H1 (cell line): Measurements from ENCODE around the gene ACKR3. TPM values are rescaled to one million over a fixed set of nuclear protein-coding genes. Genes with fewer than 3 reads are reported as not detected.

ENCODE experiments used
- CTCF ChIA-PET: fragments of 300-600 bp; sonication (Branson Sonifier 250); formaldehyde crosslinking; loops from one replicate; lab custom pipeline; 2021; ENCODE audit not compliant: partially characterized antibody; lab: Charles Lee
- POLR2A ChIA-PET: fragments of 300-600 bp; sonication (Branson Sonifier 250); formaldehyde crosslinking; loops from one replicate; lab custom pipeline; 2021; ENCODE audit warnings: inconsistent platforms; ENCODE audit not compliant: partially characterized antibody; lab: Charles Lee
- DNase-seq, 2 experiments: peaks; one replicate each; pipeline versions ENCODE4 v3.0.0 to v3.0.0-alpha.2; 2010 to 2022; ENCODE audit warnings: low spot score in 2 of 2, low read depth in 1 of 2, mixed read lengths in 1 of 2
- FAIRE-seq: peaks from 2 replicates; lab custom pipeline; 2011; peaks lifted over from hg19 to GRCh38; lab: Jason Lieb, UNC
- H2AFZ ChIP-seq: 2 replicates; pipeline ENCODE4 v1.8.1; 2012; ENCODE audit warnings: low read length, inconsistent platforms
- H2AK5ac ChIP-seq: 2 replicates; pipeline ENCODE4 v1.6.1; 2013; ENCODE audit warnings: low read depth, low read length
- H2BK120ac ChIP-seq: replicated peaks from 2 replicates; pipeline ENCODE3; 2013; ENCODE audit warnings: low read depth, low read length, inconsistent platforms
- H2BK12ac ChIP-seq: 2 replicates; pipeline ENCODE4 v1.6.1; 2013; ENCODE audit warnings: low read depth, low read length
- H2BK15ac ChIP-seq: 2 replicates; pipeline ENCODE4 v1.6.1; 2013; ENCODE audit warnings: low read length
- H2BK20ac ChIP-seq: 2 replicates; pipeline ENCODE4 v1.6.1; 2013; ENCODE audit warnings: low read length
- H2BK5ac ChIP-seq: 2 replicates; pipeline ENCODE4 v1.6.1; 2013; ENCODE audit warnings: low read depth, low read length
- H3K14ac ChIP-seq: 2 replicates; pipeline ENCODE4 v1.6.1; 2013; ENCODE audit warnings: inconsistent platforms; ENCODE audit not compliant: insufficient read length
- H3K18ac ChIP-seq: 2 replicates; pipeline ENCODE4 v1.6.1; 2013; ENCODE audit warnings: low read length; ENCODE audit errors: extremely low read depth
- H3K23ac ChIP-seq: 2 replicates; pipeline ENCODE4 v1.6.1; 2013; ENCODE audit warnings: inconsistent platforms; ENCODE audit not compliant: insufficient read length
- H3K23me2 ChIP-seq: 2 replicates; pipeline ENCODE4 v1.6.1; 2013; ENCODE audit warnings: low read depth, low read length
- H3K27ac ChIP-seq: 2 replicates; pipeline ENCODE4 v1.6.1; 2011; ENCODE audit warnings: low read depth, low read length, inconsistent platforms
- H3K27me3 ChIP-seq, 4 experiments: replicated peaks in 1 of 4; 1 replicate in 1 of 4; 2 replicates in 3 of 4; pipeline versions ENCODE4 v1.6.1 to v1.8.1; 2011 to 2013; ENCODE audit warnings: low read length in 3 of 4, mild to moderate bottlenecking in 3 of 4, inconsistent platforms in 2 of 4, mixed read lengths in 2 of 4, moderate library complexity in 1 of 4; ENCODE audit not compliant: control insufficient read depth in 3 of 4, insufficient read depth in 3 of 4; ENCODE audit errors: extremely low read depth in 1 of 4
- H3K36me3 ChIP-seq, 4 experiments: 2 replicates each; pipeline versions ENCODE4 v1.6.1 to v1.8.1; 2011 to 2013; ENCODE audit warnings: mild to moderate bottlenecking in 4 of 4, low read length in 3 of 4, moderate library complexity in 2 of 4, control low read depth in 1 of 4, inconsistent platforms in 1 of 4; ENCODE audit not compliant: insufficient read depth in 4 of 4, control insufficient read depth in 2 of 4
- H3K4ac ChIP-seq: replicated peaks from 2 replicates; pipeline ENCODE3; 2013; ENCODE audit warnings: low read length, low read depth, mixed read lengths, inconsistent platforms; ENCODE audit not compliant: insufficient read length
- H3K4me1 ChIP-seq, 4 experiments: replicated peaks in 1 of 4; 1 replicate in 1 of 4; 2 replicates in 3 of 4; pipeline versions ENCODE4 v1.6.1 to v1.8.1; 2011 to 2013; ENCODE audit warnings: low read length in 3 of 4, inconsistent platforms in 2 of 4, mixed read lengths in 1 of 4; ENCODE audit not compliant: insufficient read depth in 4 of 4, control insufficient read depth in 3 of 4
- H3K4me2 ChIP-seq, 2 experiments: 2 replicates each; pipeline versions ENCODE4 v1.6.1 to v1.8.1; 2011 to 2013; ENCODE audit warnings: low read depth in 2 of 2, low read length in 2 of 2, control low read depth in 1 of 2, inconsistent platforms in 1 of 2, mild to moderate bottlenecking in 1 of 2; ENCODE audit not compliant: insufficient read depth in 1 of 2
- H3K4me3 ChIP-seq, 4 experiments: fragments of 200-600, 300-600 bp in 1 of 4; sonication (generic), shearing (Covaris generic), sonication (Bioruptor Twin) in 1 of 4; 2 replicates each; pipeline versions ENCODE4 v1.5.1 to v1.8.1; 2011 to 2016; ENCODE audit warnings: low read length in 4 of 4, low read depth in 3 of 4, control low read depth in 2 of 4, inconsistent platforms in 2 of 4, mild to moderate bottlenecking in 2 of 4, mixed read lengths in 1 of 4, moderate library complexity in 1 of 4; ENCODE audit not compliant: insufficient read depth in 2 of 4; ENCODE audit errors: extremely low read depth in 1 of 4
- H3K56ac ChIP-seq: replicated peaks from 2 replicates; pipeline ENCODE3; 2013; ENCODE audit warnings: low read depth, mild to moderate bottlenecking, mixed read lengths, low read length, inconsistent platforms; ENCODE audit not compliant: insufficient read length
- H3K79me1 ChIP-seq: 2 replicates; pipeline ENCODE4 v1.6.1; 2013; ENCODE audit warnings: low read depth, low read length, control low read depth
- H3K79me2 ChIP-seq, 2 experiments: 2 replicates each; pipeline versions ENCODE4 v1.6.1 to v1.8.1; 2012 to 2013; ENCODE audit warnings: low read length in 2 of 2, mild to moderate bottlenecking in 2 of 2, inconsistent platforms in 1 of 2; ENCODE audit not compliant: insufficient read depth in 2 of 2, control insufficient read depth in 1 of 2
- H3K9ac ChIP-seq, 4 experiments: replicated peaks in 1 of 4; 1 replicate in 1 of 4; 2 replicates in 3 of 4; pipeline versions ENCODE4 v1.6.1 to v1.8.1; 2011 to 2013; ENCODE audit warnings: low read depth in 3 of 4, low read length in 3 of 4, control low read depth in 2 of 4, mild to moderate bottlenecking in 2 of 4, moderate library complexity in 2 of 4, inconsistent platforms in 1 of 4; ENCODE audit errors: extremely low read depth in 1 of 4
- H3K9me3 ChIP-seq, 2 experiments: 2 replicates each; pipeline versions ENCODE4 v1.6.1 to v1.8.1; 2012 to 2013; ENCODE audit warnings: mild to moderate bottlenecking in 2 of 2, moderate library complexity in 2 of 2, control low read depth in 1 of 2, inconsistent platforms in 1 of 2, low read depth in 1 of 2, low read length in 1 of 2, mixed read lengths in 1 of 2; ENCODE audit not compliant: insufficient read depth in 2 of 2
- H4K20me1 ChIP-seq, 2 experiments: replicated peaks in 1 of 2; 2 replicates each; pipeline versions ENCODE3 to v1.8.1; 2011 to 2013; ENCODE audit warnings: inconsistent platforms in 2 of 2, low read length in 2 of 2, mild to moderate bottlenecking in 1 of 2; ENCODE audit not compliant: insufficient read depth in 2 of 2, control insufficient read depth in 1 of 2
- H4K5ac ChIP-seq: 2 replicates; pipeline ENCODE4 v1.6.1; 2013; ENCODE audit warnings: low read length, low read depth, mixed read lengths, inconsistent platforms; ENCODE audit not compliant: insufficient read length
- H4K8ac ChIP-seq: 2 replicates; pipeline ENCODE4 v1.8.0; 2013; ENCODE audit warnings: mild to moderate bottlenecking, moderate library complexity, low read length, inconsistent platforms; ENCODE audit not compliant: insufficient read depth; ENCODE audit errors: extremely low read depth
- H4K91ac ChIP-seq: replicated peaks from 2 replicates; pipeline ENCODE3; 2013; ENCODE audit warnings: low read length, mixed read lengths, inconsistent platforms; ENCODE audit not compliant: insufficient read length
- TAF1 ChIP-seq: IDR thresholded peaks from 2 replicates; pipeline ENCODE4 v1.6.1; 2011; ENCODE audit warnings: mild to moderate bottlenecking, low read depth, low read length
- WGBS, 2 experiments: shearing (Covaris generic) in 1 of 2; methylation state at CpG; one replicate each; pipeline versions ENCODE4 v1.1.6 to v1.1.7; 2013 to 2015; ENCODE audit warnings: low lambda C conversion rate in 2 of 2, mixed read lengths in 2 of 2, inconsistent platforms in 1 of 2, low coverage in 1 of 2, missing lambda C conversion rate in 1 of 2; ENCODE audit not compliant: insufficient replicate concordance in 2 of 2, insufficient coverage in 1 of 2, insufficient read length in 1 of 2; ENCODE audit errors: extremely low coverage in 1 of 2, missing lambda C conversion rate in 1 of 2; 5-methylcytosine and 5-hydroxymethylcytosine counted together
- polyA plus RNA-seq, 7 experiments: library from polyadenylated mRNA; depleted of rRNA in 3 of 7; stranded (reverse) in 5 of 7; unstranded in 2 of 7; fragments of >200 nt in 5 of 7; fragments of 200-250 nt in 2 of 7; gene quantifications; 1 replicate in 5 of 7; 2 replicates in 1 of 7; 4 replicates in 1 of 7; pipeline versions ENCODE4 v1.2.1 to v1.2.3, GENCODE V29; 2011 to 2013; ENCODE audit warnings: missing spikeins in 2 of 7, mixed read lengths in 2 of 7
- total RNA-seq: library from RNA; stranded (reverse); fragmentation: NEBNext Ultra II Directional; extraction: Animal tissue kit (Norgen Biotek cat#: 25700); gene quantifications from 2 replicates; pipeline ENCODE4 v1.2.1, GENCODE V29; 2021

The ACKR3 gene
- total and polyA plus RNA-seq, 2 of the 8 experiments (the other 6 are each of a cell fraction or from before 2014, with no cell fraction given), result 1.4 to 24.4 TPM

DNA sequence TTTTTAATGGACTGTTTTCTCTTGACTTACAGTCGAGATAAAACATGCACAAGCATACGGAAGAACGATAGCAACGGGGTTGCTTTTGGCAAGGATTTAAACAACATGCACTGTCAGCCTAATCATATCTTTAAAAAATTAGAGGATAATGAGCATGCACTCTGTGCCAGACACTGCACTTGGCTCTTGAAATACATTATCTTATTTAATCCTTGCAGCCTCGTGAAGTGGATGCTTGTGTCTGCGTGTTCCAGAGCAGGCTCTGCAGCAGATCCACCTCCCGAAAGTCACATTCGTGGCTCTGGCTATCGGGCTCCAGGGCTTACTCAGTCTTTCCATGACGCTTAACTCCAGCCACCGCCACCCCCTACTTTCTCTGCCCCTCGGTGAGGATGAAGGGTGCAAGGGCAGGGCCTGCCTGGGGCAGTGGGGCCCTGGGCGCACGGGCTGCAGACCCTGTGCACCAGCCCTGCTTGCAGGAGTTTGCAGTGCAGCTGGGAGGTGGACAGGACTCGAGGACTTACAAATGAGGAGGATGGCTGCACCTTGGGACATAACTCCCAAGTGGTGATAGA, 61.7 kb downstream of the ACKR3 start:
- Histone ChIP-seq H3K18ac (no peak overlapping the region), H3K27ac (no peak overlapping the region)

More for the DNA sequence above, 61.7 kb downstream of the ACKR3 start:
- no peaks in the 10 kb centered on the region; a peak in 1 of 4 replicates for H3K9me3 ChIP-seq
- no peaks in the 10 kb centered on the region for H3K79me2 ChIP-seq
- no peak overlapping the region for H3K14ac ChIP-seq
- H4K91ac ChIP-seq, result no peak overlapping the region
- no peak overlapping the region for H3K4me3 ChIP-seq
- H3K27me3 ChIP-seq, result no peaks in the 10 kb centered on the region; a peak in 1 of 7 replicates
- ChIA-PET POLR2A (no interaction called here), CTCF (no interaction called here)
- H2AK5ac ChIP-seq, result no peak overlapping the region
- 86% methylated on average over 14 of the region's 15 CpGs; no CpG with 5 or more reads in 1 of the 2 experiments for WGBS, 2 experiments
- H2BK5ac ChIP-seq, result no peak overlapping the region
- no peak for FAIRE-seq
- H4K20me1 ChIP-seq, result no peaks in the 10 kb centered on the region
- H3K9ac ChIP-seq, result no peak overlapping the region
- no peak overlapping the region for H2AFZ ChIP-seq
- H4K5ac ChIP-seq, result no peak overlapping the region
- no peak overlapping the region for H3K56ac ChIP-seq
- H3K23ac ChIP-seq, result no peak overlapping the region
- H3K79me1 ChIP-seq, result no peaks in the 10 kb centered on the region
- H2BK12ac ChIP-seq, result no peak overlapping the region
- no peak overlapping the region for H2BK15ac ChIP-seq
- H3K36me3 ChIP-seq, result no peaks in the 10 kb centered on the region
- H2BK20ac ChIP-seq, result no peak overlapping the region
- no peak overlapping the region for H3K4ac ChIP-seq
- no peak for TF ChIP-seq TAF1
- no peaks in the 10 kb centered on the region; the same call in 1 of the 2 replicates for H3K23me2 ChIP-seq
- no peak overlapping the region for H4K8ac ChIP-seq
- H2BK120ac ChIP-seq, result no peak overlapping the region
- DNase-seq, result no peak
- H3K4me2 ChIP-seq, result no peak overlapping the region
- no peaks in the 10 kb centered on the region for H3K4me1 ChIP-seq
